ENCODE results near the gene ZNF536. TPM values are rescaled to one million over a fixed set of nuclear protein-coding genes. Genes with fewer than 3 reads are reported as not detected.

Gene ZNF536
- total and polyA plus RNA-seq, 9 of the 15 experiments (the other 6 are each of a cell fraction or from before 2014, with no cell fraction given) = not detected

- TF ChIP-seq KDM5B (IDR thresholded peaks at IDR 0.05; ENCODE audit: insufficient replicate concordance, low read depth, low read length) (no peak), ZFX (CRISPR knock-in tag; IDR thresholded peaks at IDR 0.05) (no peak), MXI1 (IDR thresholded peaks at IDR 0.05; ENCODE audit: low read depth, low read length) (no peak), ETS2 (tag; IDR thresholded peaks at IDR 0.05; ENCODE audit: borderline replicate concordance, poor library complexity, severe bottlenecking) (no peak), PML (IDR thresholded peaks at IDR 0.05; ENCODE audit: low read length) (no peak), CEBPG (CRISPR knock-in tag; IDR thresholded peaks at IDR 0.05) (no peak), CEBPG (tag; conservative IDR thresholded peaks at IDR 0.05 in 1 of 2, IDR thresholded peaks at IDR 0.05 in 1 of 2) (no peak), MTA1 (IDR thresholded peaks at IDR 0.05; ENCODE audit: borderline replicate concordance) (no peak)
- TF ChIP-seq, protein P1, sequence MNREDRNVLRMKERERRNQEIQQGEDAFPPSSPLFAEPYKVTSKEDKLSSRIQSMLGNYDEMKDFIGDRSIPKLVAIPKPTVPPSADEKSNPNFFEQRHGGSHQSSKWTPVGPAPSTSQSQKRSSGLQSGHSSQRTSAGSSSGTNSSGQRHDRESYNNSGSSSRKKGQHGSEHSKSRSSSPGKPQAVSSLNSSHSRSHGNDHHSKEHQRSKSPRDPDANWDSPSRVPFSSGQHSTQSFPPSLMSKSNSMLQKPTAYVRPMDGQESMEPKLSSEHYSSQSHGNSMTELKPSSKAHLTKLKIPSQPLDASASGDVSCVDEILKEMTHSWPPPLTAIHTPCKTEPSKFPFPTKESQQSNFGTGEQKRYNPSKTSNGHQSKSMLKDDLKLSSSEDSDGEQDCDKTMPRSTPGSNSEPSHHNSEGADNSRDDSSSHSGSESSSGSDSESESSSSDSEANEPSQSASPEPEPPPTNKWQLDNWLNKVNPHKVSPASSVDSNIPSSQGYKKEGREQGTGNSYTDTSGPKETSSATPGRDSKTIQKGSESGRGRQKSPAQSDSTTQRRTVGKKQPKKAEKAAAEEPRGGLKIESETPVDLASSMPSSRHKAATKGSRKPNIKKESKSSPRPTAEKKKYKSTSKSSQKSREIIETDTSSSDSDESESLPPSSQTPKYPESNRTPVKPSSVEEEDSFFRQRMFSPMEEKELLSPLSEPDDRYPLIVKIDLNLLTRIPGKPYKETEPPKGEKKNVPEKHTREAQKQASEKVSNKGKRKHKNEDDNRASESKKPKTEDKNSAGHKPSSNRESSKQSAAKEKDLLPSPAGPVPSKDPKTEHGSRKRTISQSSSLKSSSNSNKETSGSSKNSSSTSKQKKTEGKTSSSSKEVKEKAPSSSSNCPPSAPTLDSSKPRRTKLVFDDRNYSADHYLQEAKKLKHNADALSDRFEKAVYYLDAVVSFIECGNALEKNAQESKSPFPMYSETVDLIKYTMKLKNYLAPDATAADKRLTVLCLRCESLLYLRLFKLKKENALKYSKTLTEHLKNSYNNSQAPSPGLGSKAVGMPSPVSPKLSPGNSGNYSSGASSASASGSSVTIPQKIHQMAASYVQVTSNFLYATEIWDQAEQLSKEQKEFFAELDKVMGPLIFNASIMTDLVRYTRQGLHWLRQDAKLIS (CRISPR knock-in tag; IDR thresholded peaks at IDR 0.05) = no peak
Observed at GRCh38 chr19:30536975-30537374, 164.8 kb downstream of the ZNF536 start (continued).
